ENCODE measurements around the gene ZNRF4. TPM values are rescaled to one million over a fixed set of nuclear protein-coding genes. Genes with fewer than 3 reads are reported as not detected.

The ZNRF4 gene
- total and polyA plus RNA-seq, 7 donors, result not detected

- H3K27ac ChIP-seq, result no peak overlapping the region
- TF ChIP-seq EP300 (IDR thresholded peaks at IDR 0.05), result no peak
- no peak for TF ChIP-seq POLR2A (IDR thresholded peaks at IDR 0.05)
- no peak for TF ChIP-seq CTCF (IDR thresholded peaks at IDR 0.05)
- TF ChIP-seq POLR2AphosphoS5 (IDR thresholded peaks at IDR 0.05), result no peak
- H3K4me3 ChIP-seq, result no peak overlapping the region
- H3K4me1 ChIP-seq, result peaks cover 0 to 5% (median 2%) of the 10 kb centered on the region in 4 donors
- 54 to 62% methylated on average over 8 of the region's 8 CpGs for WGBS, 2 donors
- H3K9me3 ChIP-seq, result no peaks in the 10 kb centered on the region
- peaks cover 0 to 68% (median 0%) of the 10 kb centered on the region in 3 donors for H3K27me3 ChIP-seq
- no peak for DNase-seq
- intact Hi-C loops (cut with DNase I), result no loop called here
- no peaks in the 10 kb centered on the region for H3K36me3 ChIP-seq
Observed at GRCh38 chr19:5492281-5492634, 37.0 kb downstream of the ZNRF4 start.

- H3K9me3 ChIP-seq, result no peaks in the 10 kb centered on the region
- peaks cover 0 to 5% (median 2%) of the 10 kb centered on the region in 4 donors for H3K4me1 ChIP-seq
- WGBS, 2 donors, result 14 to 16% methylated on average over 31 of the region's 31 CpGs
- peaks cover 0 to 72% (median 0%) of the 10 kb centered on the region in 3 donors for H3K27me3 ChIP-seq
- no peaks in the 10 kb centered on the region for H3K36me3 ChIP-seq
- TF ChIP-seq POLR2AphosphoS5 (IDR thresholded peaks at IDR 0.05), result no peak
- no peak for TF ChIP-seq POLR2A (IDR thresholded peaks at IDR 0.05)
- no peak for TF ChIP-seq CTCF (IDR thresholded peaks at IDR 0.05)
- TF ChIP-seq EP300 (IDR thresholded peaks at IDR 0.05), result no peak
- no peak for DNase-seq
- no peak overlapping the region for H3K27ac ChIP-seq
- no peak overlapping the region for H3K4me3 ChIP-seq
- intact Hi-C loops (cut with DNase I), result no loop called here
Observed at GRCh38 chr19:5492635-5493409, 37.6 kb downstream of the ZNRF4 start.

GRCh38 chr19:5494773-5495172, 39.6 kb downstream of the ZNRF4 start:
- peaks cover 0 to 1% (median under 1%) of the 10 kb centered on the region in 4 donors for H3K4me1 ChIP-seq
- WGBS, 2 donors, result 38 to 44% methylated on average over 11 of the region's 11 CpGs
- no peak overlapping the region for H3K4me3 ChIP-seq
- TF ChIP-seq EP300 (IDR thresholded peaks at IDR 0.05) (no peak), POLR2A (IDR thresholded peaks at IDR 0.05) (no peak), CTCF (IDR thresholded peaks at IDR 0.05) (no peak), POLR2AphosphoS5 (IDR thresholded peaks at IDR 0.05) (no peak)
- no peak overlapping the region for H3K27ac ChIP-seq
- no peaks in the 10 kb centered on the region for H3K36me3 ChIP-seq
- intact Hi-C loops (cut with DNase I), result no loop called here
- H3K9me3 ChIP-seq, result no peaks in the 10 kb centered on the region
- H3K27me3 ChIP-seq, result peaks cover 0 to 83% (median 0%) of the 10 kb centered on the region in 3 donors
- no peak for DNase-seq

GRCh38 chr19:5495792-5496191, 40.6 kb downstream of the ZNRF4 start:
- Histone ChIP-seq H3K4me3 (no peak overlapping the region), H3K27me3 (peaks cover 0 to 74% (median 0%) of the 10 kb centered on the region in 3 donors), H3K4me1 (no peaks in the 10 kb centered on the region), H3K27ac (no peak overlapping the region), H3K9me3 (no peaks in the 10 kb centered on the region), H3K36me3 (no peaks in the 10 kb centered on the region)
- 79 to 92% methylated on average over 5 of the region's 5 CpGs for WGBS, 2 donors
- intact Hi-C loops (cut with DNase I), result no loop called here
- TF ChIP-seq POLR2AphosphoS5 (IDR thresholded peaks at IDR 0.05), result no peak
- no peak for TF ChIP-seq EP300 (IDR thresholded peaks at IDR 0.05)
- TF ChIP-seq POLR2A (IDR thresholded peaks at IDR 0.05), result no peak
- no peak for DNase-seq

- Histone ChIP-seq H3K27me3 (peaks cover 0 to 59% (median 0%) of the 10 kb centered on the region in 3 donors), H3K27ac (no peak overlapping the region), H3K4me1 (no peaks in the 10 kb centered on the region), H3K9me3 (peaks cover 0 to 11% (median 2%) of the 10 kb centered on the region in 4 donors), H3K4me3 (no peak overlapping the region), H3K36me3 (no peaks in the 10 kb centered on the region)
- 86 to 88% methylated on average over 5 of the region's 5 CpGs for WGBS, 2 donors
- TF ChIP-seq EP300 (IDR thresholded peaks at IDR 0.05) (no peak), CTCF (IDR thresholded peaks at IDR 0.05) (no peak), POLR2A (IDR thresholded peaks at IDR 0.05) (no peak), POLR2AphosphoS5 (IDR thresholded peaks at IDR 0.05) (no peak)
- no peak for DNase-seq
- intact Hi-C loops (cut with DNase I), result no loop called here
Observed at GRCh38 chr19:5497297-5497696, 42.1 kb downstream of the ZNRF4 start.

All from sigmoid colon (tissue), 7 donors.